ES-I3 (cell line): ENCODE data around the gene MAPK7.

Experiments used
- H3K36me3 ChIP-seq: 2 replicates; pipeline ENCODE4 v1.6.1; 2013; ENCODE audit warnings: mild to moderate bottlenecking, low read length, control low read depth, moderate library complexity; ENCODE audit not compliant: insufficient read depth
- H3K4me1 ChIP-seq: 2 replicates; pipeline ENCODE4 v1.6.1; 2013; ENCODE audit warnings: mild to moderate bottlenecking, control low read depth, low read length; ENCODE audit not compliant: insufficient read depth
- H3K9ac ChIP-seq: 2 replicates; pipeline ENCODE4 v1.6.1; 2013; ENCODE audit warnings: low read depth, mild to moderate bottlenecking, low read length, moderate library complexity
- H3K9me3 ChIP-seq: 2 replicates; pipeline ENCODE4 v1.6.1; 2013; ENCODE audit warnings: mild to moderate bottlenecking, low read length, moderate library complexity; ENCODE audit not compliant: control insufficient read depth, insufficient read depth

The MAPK7 gene

GRCh38 chr17:19363460-19364035, 14.8 kb upstream of the MAPK7 start:
- peaks cover 5% of the 10 kb centered on the region; the same call in 1 of the 2 replicates for H3K4me1 ChIP-seq
- peak overlapping the region; percentile 80; the same call in 1 of the 2 replicates for H3K9ac ChIP-seq
- H3K9me3 ChIP-seq = no peaks in the 10 kb centered on the region
- H3K36me3 ChIP-seq = no peaks in the 10 kb centered on the region

GRCh38 chr17:19364699-19365498, 13.4 kb upstream of the MAPK7 start:
- no peaks in the 10 kb centered on the region for H3K9me3 ChIP-seq
- H3K36me3 ChIP-seq = no peaks in the 10 kb centered on the region
- peaks cover 5% of the 10 kb centered on the region; the same call in 1 of the 2 replicates for H3K4me1 ChIP-seq
- no peak overlapping the region for H3K9ac ChIP-seq

- H3K4me1 ChIP-seq = peaks cover 5% of the 10 kb centered on the region; the same call in 1 of the 2 replicates
- no peaks in the 10 kb centered on the region for H3K36me3 ChIP-seq
Observed at GRCh38 chr17:19365499-19365817, 12.8 kb upstream of the MAPK7 start.

GRCh38 chr17:19365833-19366636, 12.3 kb upstream of the MAPK7 start:
- H3K9ac ChIP-seq = no peak overlapping the region
- peaks cover 5% of the 10 kb centered on the region; the same call in 1 of the 2 replicates for H3K4me1 ChIP-seq

More at GRCh38 chr17:19365499-19365817, 12.8 kb upstream of the MAPK7 start:
- Histone ChIP-seq H3K9ac (no peak overlapping the region), H3K9me3 (no peaks in the 10 kb centered on the region)

DNA sequence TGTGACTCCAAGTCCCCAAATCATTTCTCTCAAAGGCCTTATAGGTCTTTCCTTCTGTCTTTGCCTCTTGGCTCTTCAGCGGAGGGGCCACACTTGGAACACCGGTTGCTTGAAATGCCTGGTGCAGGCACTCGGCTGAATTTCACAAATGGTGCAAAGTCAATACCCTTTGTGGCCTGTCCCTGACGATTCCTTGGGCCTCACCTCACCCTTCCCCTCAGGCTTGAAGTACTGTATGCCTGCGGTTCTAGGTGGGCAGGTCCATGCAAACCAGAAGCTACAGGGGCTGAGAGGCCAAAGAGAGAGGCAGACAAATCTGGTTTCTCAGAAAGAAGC, 11.7 kb upstream of the MAPK7 start:
- Histone ChIP-seq H3K9me3 (no peaks in the 10 kb centered on the region), H3K9ac (no peak overlapping the region), H3K36me3 (no peaks in the 10 kb centered on the region), H3K4me1 (peaks cover 5% of the 10 kb centered on the region; the same call in 1 of the 2 replicates)

More at GRCh38 chr17:19365833-19366636, 12.3 kb upstream of the MAPK7 start:
- no peaks in the 10 kb centered on the region for H3K9me3 ChIP-seq
- no peaks in the 10 kb centered on the region for H3K36me3 ChIP-seq

GRCh38 chr17:19368229-19368628, 10.1 kb upstream of the MAPK7 start:
- Histone ChIP-seq H3K4me1 (peaks cover 3% of the 10 kb centered on the region; the same call in 1 of the 2 replicates), H3K9me3 (no peaks in the 10 kb centered on the region), H3K36me3 (no peaks in the 10 kb centered on the region), H3K9ac (no peak overlapping the region)

DNA sequence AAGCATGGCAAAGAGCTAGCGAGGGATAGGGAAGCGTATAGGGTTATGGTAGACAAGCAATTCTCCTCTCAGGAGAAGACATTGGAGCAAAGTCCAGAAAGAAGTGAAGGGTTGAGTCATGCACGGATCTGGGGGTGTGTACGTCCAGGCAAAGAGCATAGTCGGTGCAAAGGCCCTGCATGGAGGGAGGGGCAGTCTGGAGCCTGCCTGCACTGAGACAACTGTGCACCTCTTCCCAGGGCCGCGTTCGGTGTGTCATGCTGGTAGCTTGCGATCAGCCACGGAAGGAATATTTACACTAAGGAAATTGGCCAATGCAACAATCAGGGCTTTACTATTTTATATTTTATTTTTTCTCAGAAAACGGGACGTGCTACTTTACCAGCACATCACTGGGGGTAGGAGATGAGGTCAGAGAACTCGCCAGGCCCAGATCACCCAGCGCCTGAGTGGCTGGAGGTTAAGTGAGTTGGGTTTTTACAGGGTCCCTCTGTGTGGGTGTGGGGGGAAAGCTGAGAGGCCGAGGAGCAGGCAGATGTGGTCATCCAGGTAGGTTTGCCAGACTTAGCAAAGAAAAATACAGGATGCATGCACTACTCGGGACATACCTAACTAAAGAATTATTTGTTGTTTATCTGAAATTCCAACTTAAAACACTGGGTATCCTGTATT, 9.1 kb upstream of the MAPK7 start:
- H3K4me1 ChIP-seq = no peaks in the 10 kb centered on the region
- no peak overlapping the region for H3K9ac ChIP-seq
- H3K9me3 ChIP-seq = no peaks in the 10 kb centered on the region
- H3K36me3 ChIP-seq = no peaks in the 10 kb centered on the region

DNA sequence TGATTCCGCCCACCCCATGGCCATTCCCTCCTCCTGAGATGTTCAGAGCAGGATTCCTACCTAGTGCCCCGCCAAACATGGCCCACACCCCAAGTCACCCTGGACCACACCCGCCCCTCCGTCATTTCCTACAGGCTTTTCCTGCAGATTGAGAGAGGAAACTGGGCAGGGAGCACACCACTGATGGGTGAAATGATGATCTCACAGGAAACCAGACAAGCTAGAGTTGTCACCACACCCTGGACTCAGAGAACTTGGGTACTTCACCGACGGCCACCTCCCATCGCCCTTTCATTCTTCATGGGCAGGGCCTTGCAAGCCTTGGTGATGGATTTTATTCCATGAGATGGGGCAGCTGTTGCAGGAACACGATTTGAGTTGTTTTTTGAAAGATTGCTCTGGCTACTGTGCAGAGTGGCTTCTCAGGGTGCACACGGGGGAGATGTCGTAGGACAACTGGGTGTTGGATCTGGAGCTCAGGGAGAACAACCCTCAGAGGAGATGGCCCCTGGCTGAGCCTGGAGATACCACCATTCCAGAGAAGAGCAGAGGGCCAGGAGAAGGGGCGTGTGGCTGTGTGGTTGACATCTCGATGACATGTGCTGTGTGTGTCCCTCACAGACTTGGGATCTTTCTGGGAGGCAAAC, 8.3 kb upstream of the MAPK7 start:
- H3K36me3 ChIP-seq = no peaks in the 10 kb centered on the region
- H3K4me1 ChIP-seq = no peaks in the 10 kb centered on the region
- no peaks in the 10 kb centered on the region for H3K9me3 ChIP-seq
- no peak overlapping the region for H3K9ac ChIP-seq

DNA sequence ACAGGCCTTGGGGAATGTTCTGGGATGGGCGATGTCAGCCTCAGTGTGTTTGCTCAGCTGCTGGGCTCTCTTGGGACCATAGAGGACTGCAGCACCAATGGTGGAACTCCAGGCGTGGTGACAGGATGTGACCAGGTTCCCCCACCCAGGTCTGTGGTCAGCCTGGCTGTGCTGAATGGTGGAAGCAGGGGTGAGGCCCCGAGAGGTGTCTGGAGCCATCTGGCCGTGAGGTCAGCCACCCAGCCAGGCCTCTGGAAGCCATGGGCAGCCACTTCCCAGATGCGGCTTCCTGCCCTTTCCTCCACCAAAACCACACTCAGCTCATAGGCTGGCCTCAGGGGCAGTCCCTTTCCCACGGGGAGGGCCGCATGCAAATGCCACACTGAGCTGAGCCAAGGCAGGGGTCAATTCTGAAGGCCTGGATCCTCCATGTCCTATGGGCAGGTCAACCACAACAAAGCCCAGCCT, 7.8 kb upstream of the MAPK7 start:
- no peaks in the 10 kb centered on the region for H3K36me3 ChIP-seq
- H3K9ac ChIP-seq = no peak overlapping the region
- no peaks in the 10 kb centered on the region for H3K9me3 ChIP-seq
- no peaks in the 10 kb centered on the region for H3K4me1 ChIP-seq

DNA sequence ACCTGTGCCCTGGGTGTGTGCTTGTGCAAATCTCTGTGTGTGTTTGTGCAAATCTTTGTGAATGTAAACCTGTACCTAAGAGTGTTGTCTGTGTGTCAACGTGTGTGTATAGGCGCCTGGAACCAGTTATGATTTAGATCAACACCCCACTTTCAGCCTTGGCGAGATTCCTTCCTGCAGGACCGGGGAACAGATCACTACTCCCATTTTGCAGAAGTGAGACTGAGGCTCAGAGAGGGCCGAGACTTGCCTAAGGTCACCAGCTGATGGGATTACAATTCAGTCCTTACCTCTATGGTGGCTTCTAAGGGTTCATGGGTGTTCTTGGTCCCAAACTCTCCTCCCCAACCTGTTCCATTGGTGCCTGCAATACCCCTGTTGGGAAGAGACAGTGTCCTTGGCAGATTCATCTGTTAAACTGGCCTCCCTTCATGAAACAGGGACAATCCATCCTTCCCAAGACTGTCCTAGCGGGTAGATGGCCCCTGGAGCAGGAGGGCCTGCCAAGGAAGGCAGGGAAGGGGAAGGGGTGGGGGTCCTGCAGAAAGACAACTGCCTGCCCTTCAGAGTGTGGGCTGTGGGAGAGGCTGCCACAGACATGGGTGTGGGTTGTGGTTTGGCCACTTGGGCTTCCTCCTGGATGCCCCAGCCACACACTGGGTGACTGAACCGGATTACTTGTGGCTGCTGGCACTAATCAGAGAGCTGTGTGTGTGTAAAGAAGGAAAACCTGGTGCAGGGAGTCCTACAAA, 6.9 kb upstream of the MAPK7 start:
- H3K9me3 ChIP-seq = no peaks in the 10 kb centered on the region
- H3K4me1 ChIP-seq = no peaks in the 10 kb centered on the region
- no peaks in the 10 kb centered on the region for H3K36me3 ChIP-seq
- no peak overlapping the region for H3K9ac ChIP-seq

GRCh38 chr17:19372011-19372370, 6.3 kb upstream of the MAPK7 start:
- H3K9ac ChIP-seq = no peak overlapping the region
- H3K9me3 ChIP-seq = no peaks in the 10 kb centered on the region
- no peaks in the 10 kb centered on the region for H3K4me1 ChIP-seq
- H3K36me3 ChIP-seq = no peaks in the 10 kb centered on the region

GRCh38 chr17:19372439-19372838, 5.9 kb upstream of the MAPK7 start:
- Histone ChIP-seq H3K4me1 (no peaks in the 10 kb centered on the region), H3K9ac (no peak overlapping the region)

GRCh38 chr17:19372866-19373504, 5.3 kb upstream of the MAPK7 start:
- no peaks in the 10 kb centered on the region for H3K36me3 ChIP-seq
- H3K9me3 ChIP-seq = no peaks in the 10 kb centered on the region
- H3K4me1 ChIP-seq = no peaks in the 10 kb centered on the region
- no peak overlapping the region for H3K9ac ChIP-seq

More at GRCh38 chr17:19372439-19372838, 5.9 kb upstream of the MAPK7 start:
- H3K36me3 ChIP-seq = no peaks in the 10 kb centered on the region
- no peaks in the 10 kb centered on the region for H3K9me3 ChIP-seq
